ENCODE data around the gene COX7A2L.

COX7A2L gene

DNA sequence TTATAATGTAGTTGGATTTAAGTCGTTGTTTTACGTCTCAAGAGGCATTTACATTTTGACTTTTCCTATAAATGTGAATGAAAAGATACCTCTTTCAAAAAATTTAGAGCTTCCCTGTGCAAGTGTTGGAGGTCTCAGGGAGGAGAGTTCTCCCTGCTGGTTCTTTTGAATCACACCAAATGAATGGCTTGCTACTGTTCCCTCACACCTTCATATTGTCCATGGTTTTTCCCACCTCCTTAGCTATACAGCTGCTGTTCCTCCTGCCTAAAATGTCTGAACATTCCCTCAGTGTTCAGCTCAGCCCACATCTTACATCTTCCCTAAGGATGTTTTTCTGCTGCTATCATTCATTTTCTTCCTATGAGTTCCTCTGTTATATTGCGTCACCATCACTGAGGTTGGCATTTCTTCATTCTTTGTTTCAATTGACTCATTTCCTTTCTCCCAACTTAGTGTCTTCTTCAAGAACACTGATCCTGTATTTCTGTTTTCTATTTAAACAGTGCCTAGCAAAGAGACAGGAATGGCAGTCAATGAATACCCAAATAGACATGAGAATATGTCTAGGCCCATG is 46.0 kb downstream of the COX7A2L start:
- DNase-seq: no peak

- DNase-seq: peak in 1 of 3 experiments; percentile 8
Measured at GRCh38 chr2:42312106-42312505, 48.9 kb downstream of the COX7A2L start.

DNA sequence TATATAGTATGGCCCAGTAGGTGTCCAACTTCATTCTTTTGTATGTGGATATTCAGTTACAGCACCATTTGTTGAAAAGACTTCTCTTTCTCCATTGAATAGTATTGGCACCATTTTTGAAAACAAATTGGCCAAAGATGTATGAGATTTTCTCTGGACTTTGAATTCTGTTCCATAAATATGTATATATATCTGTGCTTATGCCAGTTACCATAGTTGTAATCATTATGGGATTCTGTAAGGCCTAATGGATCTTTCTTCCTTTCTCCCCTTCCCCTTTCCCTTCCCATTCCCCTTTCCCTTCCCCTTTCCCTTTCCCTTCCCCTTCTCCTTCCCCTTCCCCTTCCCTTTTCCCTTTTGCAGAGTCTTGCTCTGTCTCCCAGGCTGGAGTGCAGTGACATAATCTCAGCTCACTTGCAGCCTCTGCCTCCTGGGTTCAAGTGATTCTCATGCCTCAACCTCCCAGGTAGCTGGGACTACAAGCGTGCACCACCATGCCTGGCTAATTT is 51.0 kb downstream of the COX7A2L start:
- no peak for DNase-seq

- no peak for DNase-seq
Measured at GRCh38 chr2:42309366-42309765, 51.7 kb downstream of the COX7A2L start.

DNA sequence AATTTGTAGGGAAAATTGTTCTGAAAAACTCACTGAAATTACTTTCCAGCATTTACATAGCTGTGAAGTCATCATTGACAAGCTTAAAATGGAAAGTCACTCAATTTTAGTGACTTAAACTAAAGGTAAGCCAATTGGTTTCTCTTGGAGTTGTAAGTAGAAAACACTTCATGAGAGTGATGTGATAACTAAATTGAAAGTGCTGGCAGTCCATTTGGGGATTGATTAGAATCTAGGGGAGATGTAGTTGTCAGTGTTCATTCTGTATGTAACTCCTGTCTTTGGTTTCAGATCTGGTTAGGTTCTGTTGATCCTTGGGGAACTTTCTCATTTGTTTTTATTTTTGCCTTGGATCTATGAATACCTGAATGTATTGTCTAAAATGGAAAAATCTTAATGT is 53.8 kb downstream of the COX7A2L start:
- no peak for DNase-seq

DNA sequence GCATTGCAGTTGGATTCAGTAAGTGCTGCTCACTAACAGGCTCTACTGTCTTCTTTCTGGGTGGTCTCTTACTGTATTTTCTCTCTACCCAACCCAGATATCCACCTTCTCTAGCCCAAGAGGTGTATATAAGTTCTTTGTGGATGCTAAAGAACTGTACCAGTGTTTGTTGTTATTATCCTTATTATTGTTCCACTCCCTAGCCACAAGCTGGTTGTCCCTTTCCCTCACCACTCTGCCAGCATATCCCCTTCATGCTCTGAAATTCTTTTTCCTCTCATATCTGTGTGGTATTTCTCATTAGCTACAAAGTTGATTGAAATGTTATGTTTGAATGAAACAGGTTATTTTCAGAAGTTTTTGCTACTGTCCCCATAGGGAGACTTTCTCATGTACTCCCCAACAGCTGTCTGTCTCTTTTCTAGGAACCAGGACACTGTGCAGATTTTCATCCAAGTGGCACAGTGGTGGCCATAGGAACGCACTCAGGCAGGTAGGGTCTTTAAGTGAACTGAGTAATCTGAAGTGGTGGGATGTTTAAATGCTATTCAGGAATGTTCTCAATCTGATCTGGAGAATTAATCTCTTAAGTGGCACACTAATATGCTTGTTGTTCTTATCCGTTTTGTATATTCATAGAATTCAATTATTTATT is 56.8 kb downstream of the COX7A2L start:
- no peak for DNase-seq

DNA sequence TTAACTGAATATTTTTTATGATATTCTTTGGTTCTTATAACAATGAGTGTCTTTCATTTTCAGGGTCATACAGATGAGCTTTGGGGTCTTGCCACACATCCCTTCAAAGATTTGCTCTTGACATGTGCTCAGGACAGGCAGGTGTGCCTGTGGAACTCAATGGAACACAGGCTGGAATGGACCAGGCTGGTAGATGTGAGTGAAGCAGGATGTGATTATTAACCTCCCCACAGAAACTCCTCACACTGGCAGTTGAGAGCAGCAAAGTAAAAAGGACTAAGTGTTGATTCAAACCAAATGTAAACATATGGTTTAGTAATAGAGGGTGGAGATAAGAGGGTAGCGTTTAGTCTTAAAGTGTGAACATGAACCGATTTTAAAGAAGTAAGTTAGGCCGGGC is 57.8 kb downstream of the COX7A2L start:
- DNase-seq: no peak

DNA sequence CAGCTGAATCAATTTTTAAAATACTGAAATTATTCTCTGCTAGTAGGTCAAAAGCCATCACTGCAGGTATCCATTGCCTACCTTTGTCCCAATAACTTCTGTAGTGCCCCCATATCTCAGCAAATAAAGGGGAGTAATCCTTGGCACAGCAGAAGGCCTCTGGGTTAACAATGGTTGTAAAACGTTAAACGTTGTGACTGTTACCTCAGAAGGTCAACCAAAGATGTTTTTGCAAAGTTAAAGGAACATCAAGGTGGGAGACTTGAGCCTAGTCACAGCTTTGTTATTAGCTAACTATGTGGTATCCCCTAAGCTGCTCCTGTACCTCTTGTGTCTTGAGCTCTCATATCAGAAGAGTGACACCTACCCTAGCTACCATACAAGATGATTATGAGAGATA is 60.5 kb downstream of the COX7A2L start:
- DNase-seq: no peak

Data from NCI-H1417 (cell line).